Measurements from ENCODE around the gene OBSL1. TPM values are rescaled to one million over a fixed set of nuclear protein-coding genes. Genes with fewer than 3 reads are reported as not detected.

Gene OBSL1
- total and polyA plus RNA-seq, 2 of the 4 experiments (the other 2 are of a cell fraction) = 21.5 to 51.2 TPM

DNA sequence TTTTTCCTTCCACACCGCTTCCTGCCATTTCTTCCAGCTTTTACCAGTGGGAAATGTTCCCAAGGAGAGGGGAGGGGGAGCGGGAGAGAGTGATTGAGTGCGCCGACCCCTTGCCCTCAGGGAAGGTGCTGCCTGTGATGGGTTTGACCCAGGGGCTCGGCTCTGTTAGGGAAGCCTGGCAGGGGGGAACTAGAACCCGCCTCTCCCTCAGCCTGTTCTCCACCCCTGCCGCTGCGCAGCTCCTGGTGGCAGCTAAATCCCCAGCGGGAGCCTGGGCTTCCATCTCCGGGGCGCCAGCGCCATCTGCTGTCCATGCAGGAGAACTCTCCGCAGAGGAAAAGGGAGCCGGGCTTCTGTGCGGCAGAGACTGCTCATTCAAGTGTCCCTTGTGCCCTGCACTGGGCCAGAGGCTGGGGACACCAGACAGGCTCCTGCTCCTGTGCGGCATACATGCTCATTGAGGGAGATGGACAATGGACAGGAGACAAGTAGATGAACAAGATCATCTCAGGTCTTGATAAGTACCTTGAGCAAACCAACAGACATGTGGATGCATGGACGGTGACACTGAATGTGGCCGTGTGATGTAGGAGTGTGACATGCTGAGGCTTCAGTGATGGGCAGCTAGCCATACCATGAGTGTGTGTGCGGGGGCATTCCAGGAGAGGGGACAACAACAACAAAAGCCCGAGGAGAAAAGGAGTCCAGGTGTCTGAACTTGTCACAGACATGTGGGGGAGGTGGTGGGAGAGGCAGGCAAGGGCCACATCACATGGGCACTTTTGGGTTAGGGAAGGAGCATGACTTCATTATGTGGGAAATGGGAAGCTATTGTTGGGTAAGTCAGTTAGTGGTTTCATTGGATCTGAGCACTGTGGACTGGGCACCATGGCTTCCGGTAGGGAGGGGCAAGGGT, 41.0 kb downstream of the OBSL1 start (continued):
- TF ChIP-seq, protein P1, sequence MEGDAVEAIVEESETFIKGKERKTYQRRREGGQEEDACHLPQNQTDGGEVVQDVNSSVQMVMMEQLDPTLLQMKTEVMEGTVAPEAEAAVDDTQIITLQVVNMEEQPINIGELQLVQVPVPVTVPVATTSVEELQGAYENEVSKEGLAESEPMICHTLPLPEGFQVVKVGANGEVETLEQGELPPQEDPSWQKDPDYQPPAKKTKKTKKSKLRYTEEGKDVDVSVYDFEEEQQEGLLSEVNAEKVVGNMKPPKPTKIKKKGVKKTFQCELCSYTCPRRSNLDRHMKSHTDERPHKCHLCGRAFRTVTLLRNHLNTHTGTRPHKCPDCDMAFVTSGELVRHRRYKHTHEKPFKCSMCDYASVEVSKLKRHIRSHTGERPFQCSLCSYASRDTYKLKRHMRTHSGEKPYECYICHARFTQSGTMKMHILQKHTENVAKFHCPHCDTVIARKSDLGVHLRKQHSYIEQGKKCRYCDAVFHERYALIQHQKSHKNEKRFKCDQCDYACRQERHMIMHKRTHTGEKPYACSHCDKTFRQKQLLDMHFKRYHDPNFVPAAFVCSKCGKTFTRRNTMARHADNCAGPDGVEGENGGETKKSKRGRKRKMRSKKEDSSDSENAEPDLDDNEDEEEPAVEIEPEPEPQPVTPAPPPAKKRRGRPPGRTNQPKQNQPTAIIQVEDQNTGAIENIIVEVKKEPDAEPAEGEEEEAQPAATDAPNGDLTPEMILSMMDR (conservative IDR thresholded peaks at IDR 0.05; ENCODE audit: low read depth, low read length) = peak; percentile 99
- TF ChIP-seq RAD21 (IDR thresholded peaks at IDR 0.05; ENCODE audit: low read length) = peak; percentile 99
- TF ChIP-seq POLR2A (IDR thresholded peaks at IDR 0.05; ENCODE audit: low read depth, low read length) = peak; percentile 62
- TF ChIP-seq CHD1 (IDR thresholded peaks at IDR 0.05; ENCODE audit: low read depth, low read length) = no peak
